MG63 (cell line): ENCODE data around the gene BRSK2. TPM values are rescaled to one million over a fixed set of nuclear protein-coding genes. Genes with fewer than 3 reads are reported as not detected.

Experiments
- DNase-seq: peaks from one replicate; pipeline ENCODE4 v3.0.0-alpha.2; 2020
- H3K27me3 ChIP-seq: fragments of 250-450 bp; sonication (Bioruptor Pico); 2 replicates; pipeline ENCODE4 v1.5.1; 2020; ENCODE audit warnings: mild to moderate bottlenecking, moderate library complexity
- H3K36me3 ChIP-seq: fragments of 250-450 bp; sonication (Bioruptor Pico); 2 replicates; pipeline ENCODE4 v1.5.1; 2020; ENCODE audit warnings: mild to moderate bottlenecking, moderate library complexity
- H3K4me3 ChIP-seq: fragments of 250-450 bp; sonication (Bioruptor Pico); 2 replicates; pipeline ENCODE4 v1.5.1; 2020; ENCODE audit warnings: mild to moderate bottlenecking, moderate library complexity
- H3K9me3 ChIP-seq: fragments of 250-450 bp; sonication (Bioruptor Pico); 2 replicates; pipeline ENCODE4 v1.5.1; 2020; ENCODE audit warnings: mild to moderate bottlenecking, moderate library complexity
- total RNA-seq: library from RNA; depleted of rRNA; stranded (reverse); fragments of >200 nt; shearing (Covaris generic); gene quantifications from 2 replicates; pipeline ENCODE4 v1.2.3, GENCODE V29; 2014; ENCODE audit warnings: low replicate concordance

The BRSK2 gene
- total RNA-seq, 1 experiment from 2014 or later, result 6.9 TPM

DNA sequence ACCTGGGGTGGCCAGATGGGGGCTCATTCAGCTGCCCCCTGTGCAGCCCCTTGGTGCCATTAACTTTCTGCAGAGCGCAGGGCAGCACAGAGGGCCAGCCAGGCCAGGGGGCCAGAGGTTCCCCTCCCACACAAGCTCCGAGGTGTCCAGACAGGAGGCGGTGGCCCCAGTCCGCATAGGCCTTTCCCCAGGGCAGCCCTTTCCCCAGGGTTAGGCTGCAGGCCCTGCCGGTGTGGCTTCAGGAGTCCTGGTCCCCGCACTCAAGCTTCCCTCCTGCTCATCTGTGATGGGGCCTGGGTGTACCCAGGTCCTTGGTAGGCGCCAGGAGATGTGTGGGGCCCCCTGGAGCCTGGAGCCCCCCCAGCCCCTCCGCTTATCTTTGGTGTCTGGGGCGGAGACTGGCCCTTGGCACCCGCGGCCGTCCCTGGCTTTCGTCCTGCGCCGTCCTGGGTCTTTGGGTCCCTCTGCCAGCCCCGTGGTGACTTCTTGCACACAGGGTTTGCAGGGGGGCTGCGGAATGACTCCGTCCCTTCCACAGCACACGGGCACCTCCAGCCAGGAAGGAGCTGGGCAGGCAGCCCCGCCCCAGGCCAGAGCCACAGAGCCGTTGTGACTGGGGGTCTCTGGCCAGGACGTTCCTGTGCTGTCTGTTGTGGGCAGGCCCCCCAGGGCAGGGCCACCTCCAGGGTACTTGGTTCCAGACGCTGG, 8.9 kb downstream of the BRSK2 start:
- no peak for DNase-seq
- Histone ChIP-seq H3K4me3 (no peak overlapping the region), H3K9me3 (no peaks in the 10 kb centered on the region), H3K36me3 (no peaks in the 10 kb centered on the region), H3K27me3 (no peaks in the 10 kb centered on the region)

DNA sequence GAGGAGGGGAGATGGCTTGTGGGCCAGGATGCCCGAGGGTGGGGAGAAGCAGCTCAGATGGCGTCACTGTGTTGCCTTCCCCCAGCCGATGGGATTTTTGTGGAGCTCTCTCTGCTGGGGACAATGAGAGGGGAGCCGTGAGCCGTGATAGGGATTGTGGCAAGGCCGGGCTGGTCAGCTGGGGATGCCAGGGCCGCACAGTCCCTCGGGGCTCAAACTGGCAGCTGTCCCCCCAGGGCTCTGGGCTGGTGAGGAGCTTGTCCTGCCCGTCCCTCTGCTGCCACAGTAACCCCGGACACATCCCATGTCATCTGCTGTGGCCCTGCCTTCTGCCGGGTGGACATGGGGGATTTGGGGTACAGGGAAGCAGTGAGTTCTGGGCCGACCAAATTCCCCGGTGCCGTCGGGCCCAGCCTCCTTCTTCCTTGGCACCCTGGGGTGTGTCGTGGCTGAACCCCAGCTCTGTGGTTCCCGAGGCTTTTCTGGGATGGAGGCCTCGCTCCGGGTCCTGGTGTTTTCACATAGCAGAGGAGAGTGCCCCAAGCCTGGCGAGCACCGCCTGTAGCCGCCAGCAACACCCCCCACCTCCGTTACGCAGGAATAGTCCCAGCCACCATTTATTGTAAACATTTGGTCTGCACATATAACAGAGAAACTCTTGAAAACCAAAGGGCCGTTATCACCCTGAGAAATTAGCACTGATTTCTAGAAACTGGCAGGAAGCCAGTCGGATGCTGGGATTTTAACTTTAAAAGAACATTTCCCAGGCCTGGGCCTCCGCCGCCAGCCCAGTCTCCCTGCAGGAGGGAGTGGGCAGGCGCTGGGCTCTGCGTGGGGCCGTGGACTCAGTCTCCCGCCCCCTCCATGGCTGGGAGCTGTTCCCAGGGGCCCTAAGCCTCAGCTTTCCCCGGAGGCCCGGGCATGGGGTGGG, 9.9 kb downstream of the BRSK2 start:
- Histone ChIP-seq H3K4me3 (no peak overlapping the region), H3K9me3 (no peaks in the 10 kb centered on the region), H3K36me3 (no peaks in the 10 kb centered on the region), H3K27me3 (no peaks in the 10 kb centered on the region)
- DNase-seq, result no peak

DNA sequence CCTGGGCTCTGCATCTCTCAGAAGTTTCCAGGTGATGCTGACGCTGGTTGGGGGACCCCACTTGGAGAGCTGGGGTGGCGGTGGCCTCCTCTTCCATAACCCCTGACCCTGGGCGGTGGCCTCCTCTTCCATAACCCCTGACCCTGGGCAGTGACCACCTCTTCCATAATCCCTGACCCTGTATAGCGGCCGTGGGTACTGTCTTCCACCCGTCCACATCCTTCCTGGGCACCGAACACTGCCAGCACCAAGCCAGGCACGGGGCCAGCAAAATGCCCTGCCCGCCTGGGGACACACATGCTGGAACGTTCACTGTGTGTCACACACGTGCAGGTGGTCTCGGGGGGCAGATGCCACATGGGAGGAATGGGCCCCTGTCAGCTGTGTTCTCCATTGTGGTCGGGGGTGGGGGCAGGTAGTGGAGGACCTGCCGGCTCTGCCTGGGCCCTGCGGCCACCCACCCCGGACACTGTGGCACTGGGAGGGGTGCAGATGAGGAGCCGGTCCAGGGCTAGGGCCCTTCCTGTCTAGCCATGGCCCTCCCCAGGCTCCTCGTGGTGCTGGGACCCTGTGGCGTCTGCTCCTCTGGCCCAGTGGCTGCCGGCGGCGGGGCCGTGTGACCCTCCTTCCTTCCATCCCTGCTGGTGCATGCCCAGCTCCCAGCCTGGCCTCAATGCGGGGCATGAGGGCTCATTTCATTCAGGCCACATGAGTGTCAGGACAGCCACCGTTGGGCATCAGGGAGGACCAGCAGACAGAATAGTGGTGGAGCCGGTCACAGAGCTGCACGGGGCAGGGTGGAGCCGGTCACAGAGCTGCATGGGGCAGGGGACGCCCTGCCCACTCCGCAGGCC, 10.8 kb downstream of the BRSK2 start:
- DNase-seq, result no peak
- no peak overlapping the region for H3K4me3 ChIP-seq
- no peaks in the 10 kb centered on the region for H3K36me3 ChIP-seq
- H3K27me3 ChIP-seq, result no peaks in the 10 kb centered on the region
- no peaks in the 10 kb centered on the region for H3K9me3 ChIP-seq

DNA sequence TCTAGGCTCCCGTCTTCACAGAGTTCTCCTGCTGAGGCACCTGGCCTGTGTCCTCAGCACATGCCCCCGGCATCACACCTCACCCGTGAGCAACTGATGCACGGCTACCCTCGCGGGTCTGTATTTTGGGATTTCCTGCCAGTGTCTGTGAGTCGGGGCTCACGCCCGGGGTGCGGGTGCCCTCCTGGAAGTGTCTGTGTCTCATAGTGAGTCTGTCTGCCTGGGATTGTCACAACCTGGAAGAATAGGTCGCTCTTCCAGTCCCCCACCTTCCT, 11.4 kb downstream of the BRSK2 start:
- Histone ChIP-seq H3K27me3 (no peaks in the 10 kb centered on the region), H3K9me3 (no peaks in the 10 kb centered on the region)
- no peak for DNase-seq

DNA sequence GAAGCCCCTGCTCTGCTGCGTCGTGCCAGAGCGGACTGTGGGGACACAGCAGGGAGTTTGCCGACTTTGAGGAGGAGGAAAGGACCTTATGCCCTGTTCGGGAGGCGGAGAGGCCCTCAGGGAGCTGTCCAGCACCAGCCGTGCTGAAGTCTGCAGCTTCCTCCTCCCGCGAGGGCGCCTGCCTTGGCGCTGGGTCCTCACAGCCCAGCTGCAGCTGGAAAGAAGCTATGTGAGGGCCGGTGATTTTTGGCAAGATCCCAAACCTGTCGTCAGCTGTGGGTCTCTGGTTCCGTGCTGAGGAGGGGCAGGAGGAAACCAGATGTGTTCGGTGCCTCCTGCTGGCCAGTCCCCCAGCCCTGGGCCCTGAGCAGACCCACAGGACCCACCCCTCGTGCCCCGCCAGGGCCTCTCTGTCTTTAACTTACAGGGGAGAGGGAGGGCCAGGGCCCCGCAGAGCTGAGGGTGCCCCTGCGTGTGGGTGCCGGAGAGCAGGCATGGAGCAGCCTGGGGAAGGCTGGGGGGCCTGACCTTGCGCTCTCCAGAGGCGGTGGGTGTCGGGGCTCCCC, 12.0 kb downstream of the BRSK2 start:
- H3K27me3 ChIP-seq, result no peaks in the 10 kb centered on the region
- H3K4me3 ChIP-seq, result no peak overlapping the region
- H3K36me3 ChIP-seq, result no peaks in the 10 kb centered on the region
- DNase-seq, result peak; percentile 59
- H3K9me3 ChIP-seq, result no peaks in the 10 kb centered on the region

More for the DNA sequence above, 11.4 kb downstream of the BRSK2 start:
- H3K4me3 ChIP-seq, result no peak overlapping the region
- H3K36me3 ChIP-seq, result no peaks in the 10 kb centered on the region

DNA sequence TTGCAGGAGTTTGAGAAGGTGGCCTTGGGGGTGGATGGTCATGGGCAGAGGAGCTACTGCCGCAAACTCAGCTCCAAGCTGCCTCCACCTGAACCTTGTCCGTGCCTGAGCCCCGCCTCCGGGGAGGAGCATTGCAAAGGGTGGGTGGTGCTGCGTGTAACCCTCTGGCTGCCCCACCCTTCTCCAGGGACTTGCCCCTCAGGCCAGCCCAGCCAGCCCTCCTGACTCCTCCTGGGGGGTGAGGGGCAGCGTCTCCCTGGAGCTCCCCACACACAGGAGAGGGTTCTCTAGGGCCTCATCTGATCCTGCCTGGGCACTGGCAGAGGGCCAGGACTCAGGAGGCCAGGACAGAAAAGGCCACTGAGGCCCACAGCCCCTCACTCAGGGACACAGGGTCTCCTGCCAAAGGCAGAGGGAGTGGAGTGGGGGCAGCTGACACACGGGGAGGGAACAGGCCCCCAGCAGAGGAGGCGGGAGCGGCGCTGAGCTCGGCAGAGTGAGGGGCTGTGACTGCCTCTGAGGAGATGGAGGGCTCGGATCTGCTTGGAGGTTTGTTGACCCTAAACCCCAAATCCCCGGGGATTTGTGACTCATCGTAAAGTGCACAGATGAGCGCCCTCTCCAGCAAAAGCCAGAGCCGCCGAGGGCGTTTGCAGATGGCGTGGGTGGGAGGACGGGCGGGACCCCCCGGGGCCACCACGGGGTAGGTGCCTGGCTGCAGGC, 12.8 kb downstream of the BRSK2 start:
- DNase-seq, result no peak
- H3K9me3 ChIP-seq, result no peaks in the 10 kb centered on the region
- H3K27me3 ChIP-seq, result no peaks in the 10 kb centered on the region
- H3K4me3 ChIP-seq, result no peak overlapping the region
- H3K36me3 ChIP-seq, result no peaks in the 10 kb centered on the region

DNA sequence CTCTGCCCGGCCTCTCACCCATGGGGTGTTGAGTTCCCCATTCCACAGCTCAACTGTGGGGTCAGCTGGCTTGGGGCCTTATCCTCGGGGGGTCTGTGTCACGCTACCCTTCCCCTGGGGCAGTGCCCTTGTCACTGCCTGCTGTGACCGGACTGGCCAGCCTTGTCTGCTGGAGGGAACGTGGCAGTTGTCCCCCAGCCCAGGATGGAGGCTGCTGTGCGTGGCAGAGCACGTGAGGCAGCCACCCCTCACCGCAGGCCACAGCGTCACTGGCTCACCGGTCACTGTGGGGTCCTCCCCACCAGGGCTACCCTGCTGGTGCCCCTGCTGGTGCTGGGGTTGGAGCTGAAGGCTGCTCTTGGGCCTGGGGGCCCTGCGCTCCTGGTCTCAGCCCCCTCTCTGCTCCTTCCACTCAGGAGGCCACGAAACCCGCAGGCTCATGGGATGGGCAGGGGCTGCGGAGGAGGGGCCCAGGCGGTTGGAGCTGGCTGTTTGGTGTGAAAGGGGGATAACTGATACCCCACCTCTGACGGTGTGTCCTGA, 13.4 kb downstream of the BRSK2 start:
- no peak overlapping the region for H3K4me3 ChIP-seq
- no peaks in the 10 kb centered on the region for H3K27me3 ChIP-seq
- H3K36me3 ChIP-seq, result no peaks in the 10 kb centered on the region
- no peak for DNase-seq
- no peaks in the 10 kb centered on the region for H3K9me3 ChIP-seq

DNA sequence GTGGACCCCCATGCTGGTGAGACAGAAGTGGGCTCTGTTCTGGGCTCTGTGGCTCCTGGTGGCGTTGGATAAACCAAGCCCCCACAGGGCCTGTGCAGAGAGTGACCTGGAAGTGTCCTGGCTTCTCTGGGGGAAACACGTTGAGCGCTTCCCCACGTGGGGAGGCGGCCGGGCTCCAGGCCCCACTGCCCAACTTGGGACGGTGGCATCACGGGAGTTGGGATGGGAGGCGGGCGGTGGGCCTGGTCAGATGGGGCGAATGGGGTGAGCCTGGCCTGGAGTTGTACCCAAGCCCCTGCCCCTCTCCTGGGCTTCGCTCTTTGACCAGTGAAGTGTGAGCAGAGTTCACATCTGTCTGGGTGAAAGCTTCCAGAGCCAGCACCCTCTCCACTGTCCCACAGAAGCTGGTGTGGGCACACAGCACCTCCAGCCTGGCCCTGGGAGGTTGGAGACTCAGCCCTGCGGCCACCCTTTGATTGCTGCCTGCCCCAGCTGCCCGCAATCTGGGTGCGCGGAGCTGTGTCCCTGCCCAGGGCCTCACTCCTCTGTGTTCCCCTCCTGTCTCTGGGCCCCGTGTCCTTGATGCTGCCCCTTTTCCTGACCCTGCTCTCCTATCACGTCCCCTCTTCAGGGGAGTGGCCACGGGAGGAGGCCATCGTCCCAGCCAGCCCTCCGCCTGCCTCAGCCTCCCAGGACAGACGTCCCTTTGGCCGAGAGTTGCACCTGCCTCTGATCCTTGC, 14.2 kb downstream of the BRSK2 start:
- Histone ChIP-seq H3K27me3 (no peaks in the 10 kb centered on the region), H3K36me3 (no peaks in the 10 kb centered on the region), H3K9me3 (no peaks in the 10 kb centered on the region), H3K4me3 (no peak overlapping the region)
- no peak for DNase-seq

DNA sequence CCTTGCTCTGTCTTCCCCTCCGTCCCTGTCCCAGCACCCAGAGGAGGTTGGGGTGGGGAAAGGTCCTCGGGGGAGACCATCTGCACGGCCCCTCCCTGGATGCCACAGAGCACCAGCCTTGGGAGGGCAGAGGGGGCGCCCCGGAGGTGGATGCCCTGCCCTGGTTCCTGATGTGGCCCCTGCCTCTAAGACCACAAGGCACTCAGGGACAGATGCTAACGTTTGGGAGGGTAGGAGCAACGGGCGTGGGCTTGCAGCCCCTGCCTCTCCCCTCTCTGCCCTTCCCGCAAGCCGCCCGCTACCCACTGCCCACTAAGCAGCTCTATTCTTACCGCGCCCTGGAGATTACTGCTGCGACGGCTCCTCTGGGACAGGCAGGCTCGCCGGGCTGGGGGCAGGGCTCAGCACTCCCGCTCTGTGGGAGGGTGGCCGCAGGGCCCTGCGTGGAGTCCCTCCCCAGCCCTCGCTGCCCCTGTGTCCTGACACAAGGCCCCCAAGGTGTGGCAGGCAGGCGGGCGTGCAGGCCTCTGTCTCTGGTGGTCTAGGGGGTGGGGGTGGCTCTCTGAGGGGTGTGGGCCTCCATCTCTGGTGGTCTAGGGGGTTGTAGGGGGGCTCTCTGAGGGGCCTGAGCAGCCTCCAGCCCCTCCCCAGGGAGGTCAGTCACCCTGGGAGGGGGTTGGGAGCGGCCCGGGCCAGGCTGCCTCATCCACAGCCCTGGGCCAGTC, 14.9 kb downstream of the BRSK2 start:
- Histone ChIP-seq H3K9me3 (no peaks in the 10 kb centered on the region), H3K36me3 (no peaks in the 10 kb centered on the region), H3K4me3 (no peak overlapping the region), H3K27me3 (no peaks in the 10 kb centered on the region)
- DNase-seq, result no peak

DNA sequence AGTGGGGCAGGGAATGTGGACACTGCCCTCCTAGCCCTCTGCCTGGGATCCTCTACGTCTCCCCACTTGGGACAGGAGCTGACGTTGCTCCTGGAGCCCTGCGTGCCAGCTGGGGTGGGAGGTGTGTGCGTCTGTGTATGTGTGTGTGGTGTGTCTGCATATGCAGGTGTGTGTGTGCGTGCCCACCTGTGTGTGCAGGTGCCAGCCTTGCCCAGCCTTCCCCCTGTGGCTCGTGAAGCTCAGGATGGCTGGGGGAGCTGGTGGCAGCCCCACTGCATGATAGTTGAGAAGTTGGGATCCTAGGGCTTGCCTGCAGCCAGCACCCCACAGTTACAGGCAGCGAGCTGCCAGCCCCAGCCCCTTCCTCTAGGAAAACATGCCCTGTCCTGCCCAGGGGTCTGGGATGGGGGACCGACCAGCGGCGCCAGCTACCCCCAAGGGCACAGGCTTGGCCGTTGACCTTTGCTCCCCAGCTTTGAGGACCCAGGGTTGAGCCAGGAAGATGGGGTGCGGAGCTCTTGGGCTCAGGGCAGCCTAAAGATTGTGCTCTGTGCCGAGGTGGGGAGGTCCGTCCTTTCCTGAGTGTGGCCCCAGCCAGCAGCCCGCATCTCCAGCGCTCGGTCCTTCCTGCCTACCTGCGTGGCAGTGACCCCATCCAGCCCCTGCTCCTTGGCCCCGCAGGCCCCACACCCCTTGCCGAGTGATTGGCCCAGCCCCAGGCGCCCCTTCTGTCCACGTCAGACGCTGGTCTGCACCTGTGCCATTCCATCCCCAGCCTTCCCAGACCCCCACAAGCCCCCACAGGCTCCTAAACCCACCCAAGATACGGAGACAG, 15.7 kb downstream of the BRSK2 start:
- Histone ChIP-seq H3K27me3 (no peaks in the 10 kb centered on the region), H3K4me3 (no peak overlapping the region), H3K9me3 (no peaks in the 10 kb centered on the region), H3K36me3 (no peaks in the 10 kb centered on the region)
- no peak for DNase-seq

DNA sequence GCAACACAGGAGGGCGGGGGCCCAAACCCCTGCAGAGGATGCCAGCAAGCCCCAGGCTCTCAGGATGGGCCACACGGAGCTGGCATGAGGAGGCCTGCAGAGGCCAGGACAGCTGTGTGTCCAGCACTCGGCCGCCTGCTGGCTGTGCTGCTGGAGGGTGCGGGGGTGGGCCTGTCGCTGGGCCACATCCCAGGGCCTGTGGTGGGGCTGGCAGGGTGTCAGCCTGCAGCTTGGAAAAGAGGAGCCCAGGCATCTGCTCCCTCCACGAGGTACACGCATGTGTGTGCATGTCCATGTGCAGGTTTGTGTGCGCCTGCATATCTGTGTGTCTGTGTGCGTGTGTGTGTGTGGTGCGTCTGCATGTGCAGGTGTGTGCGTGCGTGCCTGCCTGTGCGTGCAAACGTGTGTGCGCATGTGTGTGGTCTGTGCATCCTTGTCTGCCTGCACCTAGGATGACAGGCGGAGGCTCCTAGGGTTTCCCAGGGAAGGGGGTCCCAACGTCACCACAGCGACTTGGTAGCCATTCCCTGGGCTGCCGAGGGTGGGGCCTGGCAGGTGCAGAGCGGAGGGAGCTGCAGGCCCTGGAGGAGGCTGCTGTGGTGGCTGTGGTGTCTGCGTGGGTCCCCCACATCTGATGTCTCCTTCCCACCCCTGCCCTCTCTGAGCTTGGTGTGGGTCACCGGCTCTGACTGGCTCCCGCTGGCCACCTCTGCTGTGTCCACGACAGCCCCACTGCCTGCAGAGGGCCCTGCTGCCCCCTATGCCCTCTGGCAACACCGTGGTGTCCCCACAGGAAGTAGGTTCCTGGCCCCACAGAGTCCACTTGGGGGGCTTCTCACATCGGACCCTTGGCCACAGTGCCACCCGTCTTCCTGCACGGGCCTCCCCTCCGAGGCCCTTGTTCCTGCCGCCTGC, 17.1 kb downstream of the BRSK2 start:
- Histone ChIP-seq H3K27me3 (no peaks in the 10 kb centered on the region), H3K9me3 (no peaks in the 10 kb centered on the region), H3K4me3 (no peak overlapping the region), H3K36me3 (no peaks in the 10 kb centered on the region)
- DNase-seq, result peak; percentile 39

DNA sequence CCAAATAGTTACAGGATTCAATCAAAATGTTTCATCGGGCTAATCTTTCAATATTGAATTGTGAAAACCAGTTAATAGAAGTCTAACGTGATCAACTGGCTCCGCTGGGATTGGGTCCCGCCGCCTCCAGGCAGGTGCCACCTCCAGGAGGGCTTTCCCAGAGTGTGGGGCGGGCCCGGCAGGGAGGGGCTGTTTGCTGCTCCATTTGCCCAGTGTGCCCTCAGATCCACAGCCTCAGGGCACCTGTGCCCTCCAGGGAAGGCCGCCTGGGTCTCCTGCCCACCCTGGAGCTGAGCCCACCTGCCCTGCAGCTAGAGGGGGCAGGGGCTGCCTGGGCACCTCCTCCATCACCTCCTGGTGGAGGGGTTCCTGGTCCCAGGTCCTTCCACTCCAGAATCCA, 17.9 kb downstream of the BRSK2 start:
- Histone ChIP-seq H3K27me3 (no peaks in the 10 kb centered on the region), H3K9me3 (no peaks in the 10 kb centered on the region), H3K36me3 (no peaks in the 10 kb centered on the region), H3K4me3 (no peak overlapping the region)
- DNase-seq, result no peak

DNA sequence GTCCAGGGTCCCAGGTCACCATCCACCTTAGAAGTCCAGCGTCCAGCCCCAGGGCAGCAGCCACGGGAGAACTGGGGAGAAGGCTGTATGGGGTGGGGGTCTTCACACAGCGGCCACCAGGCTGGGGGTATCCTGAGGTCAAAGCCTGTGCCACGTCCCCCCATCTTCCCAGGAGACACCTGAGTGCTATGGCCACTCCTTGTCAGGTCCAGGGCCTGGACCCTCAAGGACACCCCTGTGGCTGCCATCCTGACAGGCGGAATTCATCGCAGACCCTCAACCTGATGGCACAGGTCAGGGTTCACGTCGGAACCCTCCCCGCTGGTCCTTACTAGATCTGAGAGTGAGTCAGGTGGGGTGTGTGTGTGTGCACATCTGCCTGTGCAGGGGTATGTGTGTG, 18.6 kb downstream of the BRSK2 start:
- no peaks in the 10 kb centered on the region for H3K36me3 ChIP-seq
- DNase-seq, result no peak
- H3K27me3 ChIP-seq, result no peaks in the 10 kb centered on the region
- H3K9me3 ChIP-seq, result no peaks in the 10 kb centered on the region
- H3K4me3 ChIP-seq, result no peak overlapping the region
